AG10803 (cell line): ENCODE results near the gene GNB1L.

ENCODE experiments used
- DNase-seq: peaks from one replicate; pipeline ENCODE4 v3.0.0; 2010; ENCODE audit warnings: low read depth
- H3K4me3 ChIP-seq: 2 replicates; pipeline ENCODE4 v1.5.1; 2011; ENCODE audit warnings: mild to moderate bottlenecking, low read length, control low read depth
- TF ChIP-seq, protein P1 (sequence below): conservative IDR thresholded peaks from 2 replicates; pipeline ENCODE4 v1.5.1; 2011; ENCODE audit warnings: mild to moderate bottlenecking, low read length, control low read depth, inconsistent platforms

The GNB1L gene

DNA sequence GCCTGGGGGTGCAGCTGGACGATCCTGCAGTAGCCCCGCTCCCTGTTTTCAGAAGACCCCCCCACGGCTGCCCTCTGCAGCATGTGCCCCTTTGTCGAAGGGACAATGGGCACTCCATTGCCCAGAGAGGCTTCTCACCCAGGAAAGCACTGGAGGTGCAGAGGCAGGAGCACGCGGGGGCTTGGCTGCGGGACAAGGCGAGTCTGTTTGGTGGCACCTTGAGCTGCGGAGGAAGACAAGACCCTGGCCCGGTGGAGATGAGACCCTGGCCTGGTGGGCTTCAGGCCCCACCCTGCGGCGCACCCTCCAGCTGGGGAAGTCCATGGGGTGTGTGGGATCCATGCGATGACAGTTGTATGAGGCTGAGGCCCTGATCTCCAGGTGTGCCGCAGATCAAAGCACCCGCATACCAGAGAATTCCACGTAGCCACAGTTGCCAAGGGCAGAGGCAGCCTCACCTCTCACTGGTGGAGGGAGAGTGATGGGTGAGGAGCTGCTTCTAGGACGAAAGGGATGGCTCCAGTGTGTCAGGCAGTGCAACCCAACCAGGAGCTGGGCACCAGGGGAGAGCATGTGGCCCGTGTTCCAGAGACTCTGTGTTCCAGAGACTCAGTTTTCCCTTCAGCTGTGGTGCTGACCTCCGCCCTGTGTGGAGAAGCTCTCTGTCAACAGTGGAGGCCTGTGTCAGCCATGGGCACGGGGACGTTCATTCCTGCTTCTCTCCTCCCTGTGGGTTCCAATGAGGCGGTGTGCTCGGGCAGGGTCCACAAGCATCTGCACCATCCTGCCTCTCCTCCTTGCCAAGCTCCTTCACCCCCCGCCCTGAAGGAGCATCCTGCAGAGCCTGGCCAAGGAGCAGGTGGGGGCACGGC is 84.1 kb downstream of the GNB1L start:
- H3K4me3 ChIP-seq = no peak overlapping the region
- TF ChIP-seq, protein P1, sequence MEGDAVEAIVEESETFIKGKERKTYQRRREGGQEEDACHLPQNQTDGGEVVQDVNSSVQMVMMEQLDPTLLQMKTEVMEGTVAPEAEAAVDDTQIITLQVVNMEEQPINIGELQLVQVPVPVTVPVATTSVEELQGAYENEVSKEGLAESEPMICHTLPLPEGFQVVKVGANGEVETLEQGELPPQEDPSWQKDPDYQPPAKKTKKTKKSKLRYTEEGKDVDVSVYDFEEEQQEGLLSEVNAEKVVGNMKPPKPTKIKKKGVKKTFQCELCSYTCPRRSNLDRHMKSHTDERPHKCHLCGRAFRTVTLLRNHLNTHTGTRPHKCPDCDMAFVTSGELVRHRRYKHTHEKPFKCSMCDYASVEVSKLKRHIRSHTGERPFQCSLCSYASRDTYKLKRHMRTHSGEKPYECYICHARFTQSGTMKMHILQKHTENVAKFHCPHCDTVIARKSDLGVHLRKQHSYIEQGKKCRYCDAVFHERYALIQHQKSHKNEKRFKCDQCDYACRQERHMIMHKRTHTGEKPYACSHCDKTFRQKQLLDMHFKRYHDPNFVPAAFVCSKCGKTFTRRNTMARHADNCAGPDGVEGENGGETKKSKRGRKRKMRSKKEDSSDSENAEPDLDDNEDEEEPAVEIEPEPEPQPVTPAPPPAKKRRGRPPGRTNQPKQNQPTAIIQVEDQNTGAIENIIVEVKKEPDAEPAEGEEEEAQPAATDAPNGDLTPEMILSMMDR = no peak
- no peak for DNase-seq

DNA sequence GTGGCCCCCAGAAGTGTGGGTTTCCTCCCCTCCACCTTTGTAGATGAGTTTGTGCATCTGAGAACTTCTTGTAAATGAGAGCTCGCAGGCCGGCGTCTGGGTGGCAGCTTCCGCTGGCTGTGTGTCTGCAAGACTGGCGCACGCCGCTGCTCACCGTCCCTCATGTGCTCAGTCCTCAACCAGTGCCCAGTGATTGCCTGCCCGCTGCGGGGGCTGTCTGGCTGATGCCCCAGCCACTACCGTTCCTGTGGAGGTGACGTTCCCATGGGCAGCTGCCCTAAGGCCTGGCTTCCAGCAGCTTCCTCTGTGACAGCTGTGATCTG is 85.3 kb downstream of the GNB1L start:
- DNase-seq = no peak
- no peak overlapping the region for H3K4me3 ChIP-seq
- TF ChIP-seq, protein P1 = no peak

DNA sequence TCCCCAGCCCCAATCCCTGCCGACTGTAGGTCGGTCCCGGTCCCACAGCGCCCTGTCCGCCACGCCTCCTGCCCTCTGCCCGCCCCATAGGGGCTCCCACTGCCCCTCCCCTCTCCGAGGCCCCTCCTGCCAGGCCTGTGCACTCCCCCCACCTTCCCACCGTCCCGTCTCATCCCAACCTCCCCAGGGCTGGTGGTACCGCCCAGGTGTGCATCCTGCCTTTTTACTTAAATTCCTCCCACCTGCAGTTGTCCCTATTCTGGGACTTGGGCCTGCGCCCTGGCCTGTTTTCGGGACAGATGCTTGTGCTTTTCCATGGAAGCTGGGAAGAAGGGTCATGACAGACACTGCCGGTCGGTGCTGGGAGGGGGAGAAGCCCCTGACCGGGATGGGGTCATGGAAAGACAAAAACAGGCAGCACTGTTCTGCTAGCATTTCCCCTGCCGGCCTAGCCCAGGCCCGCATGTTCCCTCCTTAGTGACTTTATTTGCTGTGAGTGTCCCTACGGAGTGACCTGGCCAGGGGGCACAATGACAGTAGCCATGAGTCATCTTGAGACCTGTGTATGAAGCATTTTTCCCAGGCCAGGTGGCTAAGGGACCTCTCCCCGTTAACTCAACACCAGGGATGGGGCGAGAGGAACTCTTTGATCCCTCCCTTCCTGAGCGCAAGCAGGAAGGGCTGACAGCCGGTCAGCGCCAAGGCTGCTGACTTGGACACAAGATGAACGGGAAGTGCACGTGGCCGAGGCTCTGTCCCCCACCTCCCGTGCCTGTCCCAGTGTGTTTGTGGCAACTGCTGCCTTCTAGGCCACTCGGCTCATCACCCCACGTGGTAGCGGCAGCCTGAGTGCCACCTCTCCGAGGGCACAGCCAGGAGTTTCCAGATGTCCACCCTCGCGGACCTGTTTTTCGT is 87.0 kb downstream of the GNB1L start:
- DNase-seq = no peak
- H3K4me3 ChIP-seq = no peak overlapping the region
- TF ChIP-seq, protein P1 = no peak

DNA sequence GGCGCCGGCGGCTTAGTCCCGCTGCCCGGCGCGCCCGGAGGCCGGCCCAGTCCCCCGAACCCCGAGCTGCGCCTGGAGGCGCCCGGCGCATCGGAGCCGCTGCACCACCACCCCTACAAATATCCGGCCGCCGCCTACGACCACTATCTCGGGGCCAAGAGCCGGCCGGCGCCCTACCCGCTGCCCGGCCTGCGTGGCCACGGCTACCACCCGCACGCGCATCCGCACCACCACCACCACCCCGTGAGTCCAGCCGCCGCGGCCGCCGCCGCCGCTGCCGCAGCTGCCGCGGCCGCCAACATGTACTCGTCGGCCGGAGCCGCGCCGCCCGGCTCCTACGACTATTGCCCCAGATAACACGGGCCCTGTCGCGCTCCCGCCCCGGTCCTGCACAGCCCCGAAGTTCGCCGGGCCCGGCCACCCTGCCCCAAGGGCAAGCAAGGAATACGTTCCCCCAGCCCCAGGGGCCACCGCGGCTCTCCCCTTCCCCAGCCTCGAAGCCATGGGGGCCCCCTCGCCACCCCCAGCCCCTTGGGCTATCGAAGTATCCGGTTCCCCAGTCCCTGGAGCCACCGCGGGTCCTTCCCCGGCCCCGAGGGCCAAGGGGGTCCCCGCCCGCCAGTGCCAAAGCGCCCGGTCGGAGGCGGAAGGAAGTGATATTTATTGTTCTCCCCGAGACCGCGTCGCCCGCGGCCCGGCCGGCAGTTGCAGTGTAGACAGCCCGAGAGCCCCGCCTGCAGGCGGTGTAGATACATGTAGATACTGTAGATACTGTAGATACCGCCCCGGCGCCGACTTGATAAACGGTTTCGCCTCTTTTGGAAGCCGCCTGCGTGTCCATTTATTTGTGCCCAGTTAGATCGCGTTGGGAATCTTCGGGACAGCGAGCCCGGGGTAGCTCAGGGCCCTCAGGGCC is 87.9 kb downstream of the GNB1L start:
- DNase-seq = no peak
- TF ChIP-seq, protein P1 = 0 out of 2 replicates have a peak, but pooled peaks have one; percentile 2
- H3K4me3 ChIP-seq = no peak overlapping the region

DNA sequence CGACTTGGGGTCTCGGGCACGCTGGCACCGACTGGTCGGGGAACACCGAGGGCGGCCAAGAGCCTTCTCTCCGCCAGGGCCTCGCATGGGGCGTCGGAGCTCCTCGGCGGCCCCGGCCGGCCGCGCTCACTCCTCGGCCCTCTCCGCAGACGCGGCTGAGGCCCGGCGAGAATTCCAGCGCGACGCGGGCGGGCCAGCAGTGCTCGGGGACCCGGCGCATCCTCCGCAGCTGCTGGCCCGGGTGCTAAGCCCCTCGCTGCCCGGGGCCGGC is 88.5 kb downstream of the GNB1L start:
- TF ChIP-seq, protein P1 = no peak
- no peak overlapping the region for H3K4me3 ChIP-seq
- no peak for DNase-seq

DNA sequence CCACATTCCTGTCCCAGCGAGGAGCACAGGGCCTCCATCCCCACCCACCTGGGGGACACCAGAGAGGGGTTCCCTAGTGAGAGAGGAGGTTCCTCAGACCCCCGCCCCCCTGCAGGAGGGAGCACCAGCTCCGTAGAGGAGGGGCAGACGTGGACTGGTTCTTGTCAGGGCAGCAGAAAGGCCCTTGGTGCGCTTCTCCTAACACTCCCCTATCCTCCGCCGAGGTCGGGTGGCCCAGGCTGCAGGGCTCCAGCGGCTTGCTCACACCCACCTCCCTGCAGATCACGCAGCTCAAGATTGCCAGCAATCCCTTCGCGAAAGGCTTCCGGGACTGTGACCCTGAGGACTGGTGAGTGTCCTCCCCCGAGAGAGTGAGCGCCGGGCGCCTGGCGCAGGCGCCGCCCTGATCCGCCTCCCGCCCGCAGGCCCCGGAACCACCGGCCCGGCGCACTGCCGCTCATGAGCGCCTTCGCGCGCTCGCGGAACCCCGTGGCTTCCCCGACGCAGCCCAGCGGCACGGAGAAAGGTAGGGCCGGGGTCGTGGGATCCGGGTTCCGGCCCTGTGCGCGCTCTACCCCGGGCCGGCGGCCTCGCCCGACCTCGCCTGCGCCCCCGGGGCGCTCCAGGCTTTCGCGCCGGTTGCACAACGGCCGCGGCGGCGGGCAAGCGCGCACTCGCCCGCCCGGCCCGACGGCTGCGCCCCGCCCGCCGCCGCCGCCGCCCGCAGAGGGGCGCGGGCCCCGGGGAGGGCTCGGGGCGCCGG is 89.0 kb downstream of the GNB1L start:
- H3K4me3 ChIP-seq = peak overlapping the region; percentile 7; the same call in 1 of the 2 replicates
- TF ChIP-seq, protein P1 = no peak
- DNase-seq = peak; percentile 34
